Measurements from ENCODE around the gene HOPX.
"Not testable (repeated sequence)": the region's sequence is repeated elsewhere in the genome, so short reads cannot be mapped to it uniquely, and the experiment has no call there.

The HOPX gene

DNA sequence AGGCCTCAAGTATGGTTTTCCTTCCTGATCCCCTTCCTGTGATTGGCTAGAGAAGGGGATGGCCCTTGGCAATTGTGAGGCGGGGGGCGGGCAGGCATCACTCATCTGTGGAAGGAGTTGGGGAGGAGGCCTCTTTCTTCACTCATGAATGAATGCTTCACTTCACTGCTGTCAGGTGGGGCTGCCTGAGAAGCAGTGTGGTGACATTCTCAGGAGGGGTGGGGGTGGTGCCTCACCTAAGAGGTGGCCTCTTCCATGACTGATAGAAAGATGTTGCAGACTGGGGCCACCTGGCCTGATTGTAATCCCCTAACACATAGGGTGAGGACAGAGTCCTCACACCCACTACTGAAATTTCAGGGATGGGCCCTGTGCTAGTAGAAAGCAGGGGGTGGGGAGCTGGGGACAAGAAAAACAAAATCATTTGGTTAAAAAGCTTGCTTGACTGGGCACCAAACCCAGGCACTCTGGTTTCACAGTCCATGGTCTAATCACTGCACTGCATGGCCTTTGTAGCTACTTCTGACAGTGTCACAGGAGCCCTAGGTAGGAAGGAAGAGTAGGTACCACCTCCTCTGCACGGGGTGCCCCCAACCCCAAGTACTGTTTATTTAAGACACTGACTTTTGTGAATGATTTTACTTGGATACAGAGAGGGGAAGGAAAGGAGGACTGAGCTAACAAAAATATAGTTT lies 5.6 kb upstream of the HOPX start:
- no peak for DNase-seq

DNA sequence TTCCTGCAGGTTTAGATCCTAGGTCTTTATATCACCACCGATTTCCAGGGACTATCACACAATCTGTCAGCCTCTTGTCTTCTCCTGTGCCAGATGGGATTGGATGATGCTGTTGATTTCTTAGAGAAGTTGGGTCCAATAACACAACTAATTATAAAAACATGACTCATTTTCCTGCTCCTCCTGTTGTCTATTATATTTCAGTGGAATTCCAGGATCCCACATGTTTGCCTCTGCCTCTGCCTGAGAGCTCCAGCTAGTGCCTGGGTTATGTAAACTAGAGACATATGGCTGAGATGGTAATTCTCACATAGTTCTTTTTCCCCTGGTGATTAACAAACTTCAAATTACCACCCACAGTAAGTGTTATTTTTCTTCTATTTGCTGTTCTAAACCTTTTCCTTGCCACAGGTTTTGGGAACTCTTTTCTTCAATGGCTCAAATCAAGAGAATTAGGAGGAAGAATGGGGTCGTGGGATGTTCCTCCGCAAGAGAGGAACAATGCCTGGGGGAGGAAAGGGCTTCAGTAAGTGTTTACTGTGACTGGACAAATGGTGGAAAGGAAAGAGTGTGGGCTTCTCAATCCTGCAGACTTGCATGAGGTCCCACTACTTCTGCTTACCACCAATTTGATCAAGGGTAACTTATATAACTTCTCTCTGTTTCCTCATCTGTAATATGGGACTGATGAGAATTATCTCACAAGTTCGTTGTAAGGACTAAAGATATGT lies 3.4 kb upstream of the HOPX start:
- no peak for DNase-seq

- DNase-seq = no peak
Observed at GRCh38 chr4:56683455-56683854, 2.4 kb upstream of the HOPX start.

GRCh38 chr4:56681853-56682525 lies 893 bp upstream of the HOPX start:
- DNase-seq = no peak

DNA sequence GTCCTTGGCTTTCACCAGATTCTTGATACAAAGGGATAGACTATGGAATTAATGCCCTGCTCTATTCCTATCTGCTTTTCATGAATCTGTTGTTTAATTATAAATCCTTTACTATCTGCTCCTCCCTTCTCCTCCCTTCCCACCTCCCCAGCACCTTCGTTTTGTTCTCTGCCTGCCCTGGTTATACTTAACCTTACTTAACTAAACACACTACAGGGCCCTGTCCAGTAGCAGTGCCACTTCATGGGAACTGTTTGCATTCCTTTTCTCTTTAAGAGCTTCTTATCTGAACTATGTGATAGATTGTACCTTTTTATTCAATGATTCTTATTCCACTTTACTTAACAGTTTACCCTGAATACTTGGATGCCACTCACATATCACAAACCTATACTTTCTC lies 830 bp downstream of the HOPX start:
- DNase-seq = no peak

DNA sequence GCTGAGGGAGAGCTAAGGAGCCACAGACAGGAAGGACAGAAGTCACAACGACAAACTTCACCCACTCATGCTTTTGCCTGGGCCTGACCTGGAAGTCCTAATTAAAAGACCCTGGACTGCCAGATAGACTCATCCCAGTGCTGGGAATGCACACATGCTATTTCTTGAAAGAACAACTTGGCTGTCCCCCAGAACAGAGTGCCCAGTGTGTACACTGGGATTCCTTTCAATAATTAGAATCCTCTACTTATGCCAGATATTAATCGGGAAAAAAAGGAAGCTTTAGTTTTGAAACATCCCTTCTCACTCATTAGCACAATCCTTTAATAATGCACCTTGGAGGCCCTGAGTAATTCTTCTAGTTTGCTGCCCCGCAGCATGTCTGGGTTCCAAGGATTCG lies 3.4 kb downstream of the HOPX start:
- no peak for DNase-seq

GRCh38 chr4:56674984-56675383 lies 6.1 kb downstream of the HOPX start:
- DNase-seq = no peak

DNA sequence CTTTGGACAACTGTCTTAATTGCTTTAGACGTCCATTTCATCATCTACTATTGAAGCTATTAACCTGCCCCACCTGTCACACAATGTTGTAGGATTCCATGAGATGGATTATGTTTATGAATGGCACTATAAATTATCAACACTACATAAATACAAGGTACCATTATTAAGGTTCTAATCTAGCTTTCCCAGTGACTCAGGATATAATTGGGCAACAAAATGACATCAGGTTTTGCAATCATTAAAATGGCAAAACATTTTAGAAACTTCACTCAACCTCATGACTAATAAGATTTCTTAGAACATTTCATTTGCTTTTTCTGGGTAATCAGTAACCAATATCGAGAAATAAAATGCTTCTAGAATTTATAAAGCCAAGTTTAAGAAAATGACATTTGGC lies 9.2 kb downstream of the HOPX start:
- DNase-seq = no peak

- DNase-seq = no peak
Observed at GRCh38 chr4:56671373-56671772, 9.7 kb downstream of the HOPX start.

DNA sequence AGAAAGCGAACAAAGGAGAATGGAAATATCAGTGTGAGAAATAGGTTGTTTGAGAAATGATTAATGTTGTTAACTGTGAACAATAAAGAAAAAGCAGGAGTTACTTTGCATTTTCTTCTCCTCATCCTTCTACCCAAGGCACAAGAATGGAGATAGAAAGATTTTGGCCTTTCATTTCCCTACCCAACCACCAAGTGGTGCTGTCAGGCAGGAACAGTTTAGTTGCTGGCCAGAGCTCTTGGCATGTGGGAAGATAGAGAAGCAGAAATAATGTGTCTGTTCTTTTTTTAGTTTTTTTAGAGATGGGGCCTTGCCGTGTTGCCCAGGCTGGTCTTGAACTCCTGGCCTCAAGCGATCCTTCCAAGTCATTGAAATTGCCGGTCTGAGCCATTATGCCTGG lies 12.8 kb downstream of the HOPX start:
- DNase-seq = no peak

- not testable (repeated sequence) for DNase-seq
Observed at GRCh38 chr4:56667396-56667795, 13.7 kb downstream of the HOPX start.

GRCh38 chr4:56666279-56666678 lies 14.8 kb downstream of the HOPX start:
- DNase-seq = no peak

GRCh38 chr4:56665781-56666180 lies 15.3 kb downstream of the HOPX start:
- DNase-seq = no peak

DNA sequence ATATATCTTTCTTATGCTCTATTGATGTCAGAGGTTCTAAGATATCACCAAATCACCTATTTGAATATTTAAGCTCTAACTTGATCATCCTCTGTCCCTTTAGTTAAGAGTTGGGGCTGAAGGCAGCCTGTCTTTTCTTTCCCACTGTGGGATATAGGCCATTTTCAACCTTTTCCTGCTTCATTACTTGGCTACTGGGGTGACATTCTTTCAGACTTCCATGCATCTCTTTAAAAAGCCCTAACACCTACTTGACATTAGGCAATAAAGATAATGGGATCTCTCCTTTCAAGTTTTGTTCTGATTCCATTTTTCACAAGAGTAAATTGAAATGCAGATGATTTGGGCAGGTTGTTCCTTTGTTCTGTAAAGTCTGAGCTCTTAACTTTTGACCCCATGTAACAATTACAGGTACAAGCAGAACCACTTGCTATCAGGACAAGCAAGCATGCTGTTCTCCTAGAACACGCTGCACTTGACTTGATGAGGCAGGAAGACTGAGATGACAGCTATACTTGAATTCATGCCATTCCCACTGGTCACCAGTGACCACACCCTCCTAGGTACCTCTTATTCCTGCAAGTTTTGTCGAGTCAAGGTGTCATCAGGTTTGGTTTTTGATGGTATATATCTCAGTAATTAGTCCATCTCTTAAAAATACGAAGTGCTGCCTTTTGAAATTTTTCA lies 18.2 kb downstream of the HOPX start:
- no peak for DNase-seq

- DNase-seq = no peak
Observed at GRCh38 chr4:56659946-56660345, 21.1 kb downstream of the HOPX start.

- DNase-seq = no peak
Observed at GRCh38 chr4:56658528-56658927, 22.6 kb downstream of the HOPX start.

DNA sequence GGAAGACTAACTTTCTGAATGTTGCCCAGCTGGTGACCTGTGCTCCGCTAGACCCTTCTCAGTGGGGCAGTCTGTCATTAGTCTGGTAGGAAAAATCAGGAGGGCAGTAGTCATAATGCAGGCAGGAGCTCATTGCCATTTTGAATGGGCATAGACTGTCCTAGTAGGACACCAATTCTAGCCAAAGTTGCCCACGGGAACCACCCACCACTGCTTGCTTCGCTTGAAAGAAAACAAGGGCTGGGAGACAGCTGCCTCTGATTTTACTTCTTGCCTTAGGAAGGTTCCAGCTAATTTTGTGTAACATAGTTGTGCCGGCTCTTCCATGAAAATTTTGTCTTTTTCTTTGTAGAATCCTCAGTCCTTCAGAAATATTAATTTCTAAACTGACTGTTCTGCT lies 23.3 kb downstream of the HOPX start:
- DNase-seq = no peak

DNA sequence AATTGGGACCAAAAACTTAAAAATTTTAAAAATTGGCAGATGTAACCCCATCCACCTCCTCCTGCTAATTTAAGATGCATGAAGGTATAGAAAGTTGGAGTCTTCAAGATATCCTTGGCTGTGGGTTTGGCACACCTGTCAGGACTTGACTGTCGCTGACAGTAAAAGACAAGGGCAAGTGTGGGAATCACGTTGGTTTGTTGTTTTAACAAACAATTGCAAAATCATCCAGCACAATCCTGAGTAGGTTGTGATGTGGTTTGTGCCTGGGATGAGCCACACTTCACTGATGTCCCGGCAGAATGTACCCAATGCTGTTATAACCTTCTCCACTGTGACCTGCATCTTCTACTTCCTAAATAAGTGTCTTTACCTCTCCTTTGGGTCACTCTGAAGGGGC lies 24.0 kb downstream of the HOPX start:
- no peak for DNase-seq

GRCh38 chr4:56656346-56656643 lies 24.8 kb downstream of the HOPX start:
- DNase-seq = peak; percentile 57 to 61

GRCh38 chr4:56655627-56656345 lies 25.3 kb downstream of the HOPX start:
- DNase-seq = peak in 1 of 2 donors; percentile 20

DNA sequence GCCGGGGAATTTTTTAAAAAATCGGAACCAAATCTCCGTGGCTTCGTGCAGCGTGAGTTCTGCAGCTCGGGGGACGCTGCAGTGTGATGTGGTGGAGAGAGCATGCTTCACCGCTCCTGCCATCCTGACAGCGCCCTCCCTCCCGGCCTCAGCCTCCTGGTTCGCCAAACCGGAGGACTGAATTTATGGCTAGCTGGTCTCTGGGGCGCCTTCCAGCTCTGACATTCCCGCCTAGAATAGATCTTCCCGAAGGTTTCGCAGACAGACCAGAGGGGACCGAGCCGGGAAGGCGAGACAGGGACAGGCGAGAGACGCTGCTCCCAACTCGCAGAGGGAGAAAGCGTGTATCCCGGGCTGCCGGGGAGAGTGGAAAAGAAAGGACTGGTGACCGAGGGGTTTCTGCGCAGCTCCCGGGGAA lies 25.9 kb downstream of the HOPX start:
- DNase-seq = peak in 1 of 2 donors; percentile 12

DNA sequence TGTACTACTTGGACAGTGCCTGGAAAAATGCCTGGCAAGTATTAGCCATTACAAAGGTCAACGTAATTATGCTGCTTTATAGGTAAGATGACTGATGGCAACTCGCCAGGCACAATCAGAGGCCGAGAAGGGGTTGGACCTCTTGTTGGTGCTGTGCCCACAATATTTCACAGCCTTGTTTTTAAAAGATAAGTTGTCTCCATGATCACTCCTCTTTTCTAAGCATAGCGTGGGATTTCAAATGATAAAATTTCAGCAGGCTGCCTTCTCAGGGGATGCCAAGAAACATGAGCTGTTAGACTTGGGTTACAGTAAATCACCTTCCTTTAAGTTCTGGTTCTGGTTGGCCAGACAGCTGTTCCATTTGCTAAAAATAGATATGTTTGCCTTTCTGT lies 26.9 kb downstream of the HOPX start:
- no peak for DNase-seq
